Right kidney (tissue), 1 donor: ENCODE data around the gene CDH4.

Experiments used
- DNase-seq: peaks from one replicate; pipeline ENCODE4 v3.0.0-alpha.2; 2016

The CDH4 gene

DNA sequence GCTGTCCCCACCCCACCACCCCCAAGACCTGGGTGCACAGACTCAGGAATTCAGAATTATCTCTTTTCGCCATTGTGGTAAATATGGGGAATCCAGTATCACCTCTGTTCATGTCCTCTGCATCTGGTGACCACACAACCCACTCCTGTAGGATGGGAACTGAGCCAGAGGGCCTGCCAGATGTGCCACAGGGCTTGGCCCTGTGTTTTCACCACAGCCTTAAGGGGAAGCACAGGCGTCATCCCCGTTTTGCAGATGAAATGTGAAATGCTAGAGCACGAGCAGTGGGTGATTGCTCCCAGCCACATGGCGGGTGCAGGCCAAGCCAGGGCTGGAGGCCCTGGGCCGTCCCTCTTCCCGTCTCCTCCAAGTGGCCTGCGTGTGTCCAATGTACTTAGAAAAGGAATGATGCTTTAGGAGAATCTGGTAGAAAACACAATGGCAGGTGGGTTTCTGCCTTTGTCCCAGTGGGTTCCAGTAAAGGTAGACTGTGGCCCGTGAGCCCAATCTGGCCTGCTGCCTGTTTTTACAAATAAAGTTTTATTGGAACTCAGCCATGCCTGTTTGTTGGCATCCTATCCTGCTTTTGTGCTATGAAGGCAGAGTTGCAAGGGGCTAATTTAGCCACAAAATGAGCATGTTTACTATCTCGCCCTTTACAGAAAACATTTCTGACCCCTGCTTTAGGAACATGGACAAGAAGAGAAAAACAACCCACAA is 309.2 kb downstream of the CDH4 start:
- no peak for DNase-seq

DNA sequence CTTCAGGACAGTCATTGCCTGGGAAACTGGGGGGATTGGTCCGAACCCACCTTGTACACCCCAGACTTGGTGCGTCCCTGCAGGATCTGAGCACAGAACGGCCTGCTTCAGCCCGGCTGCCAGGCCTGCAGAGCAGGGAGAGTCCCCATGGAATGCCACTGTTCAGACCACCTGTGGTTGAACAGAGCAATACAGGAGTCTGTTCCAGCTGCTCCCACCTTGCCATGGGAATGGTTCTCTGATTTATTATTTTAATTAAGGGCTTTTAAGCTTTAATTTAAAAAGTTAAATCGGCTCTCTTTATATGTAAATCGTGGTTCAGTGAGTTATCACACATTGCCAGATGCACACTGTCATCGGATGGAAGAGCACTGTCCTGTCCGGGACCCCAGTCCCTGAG is 310.4 kb downstream of the CDH4 start:
- no peak for DNase-seq

DNA sequence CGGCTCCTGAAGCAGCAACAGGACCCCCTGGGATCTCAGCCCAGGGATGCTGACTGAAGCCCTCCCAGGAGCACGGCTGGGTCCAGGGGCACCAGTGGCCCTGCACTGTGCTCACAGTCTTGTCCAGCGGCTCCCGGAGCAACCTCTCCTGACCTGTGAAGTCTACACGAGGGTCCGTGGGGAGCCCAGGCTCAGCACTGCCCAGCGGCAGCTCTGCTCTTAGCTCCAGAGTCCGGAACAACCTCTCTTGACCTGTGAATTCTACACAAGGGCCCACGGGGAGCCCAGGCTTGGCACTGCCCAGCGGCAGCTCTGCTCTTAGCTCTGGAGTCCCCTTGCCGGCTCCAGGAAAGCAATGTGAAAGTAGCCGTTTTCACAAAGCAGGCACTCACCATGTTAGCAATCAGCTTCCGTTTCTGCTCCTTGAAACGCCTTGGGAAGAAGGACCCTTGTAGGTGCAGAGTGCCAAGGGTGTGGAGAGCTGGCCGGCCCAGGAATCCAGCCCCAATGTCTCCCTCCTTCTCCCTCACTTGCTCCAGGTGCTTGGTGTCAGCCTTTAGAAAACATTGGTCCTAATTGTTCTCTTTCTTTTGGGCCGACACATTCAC is 310.9 kb downstream of the CDH4 start:
- no peak for DNase-seq

DNA sequence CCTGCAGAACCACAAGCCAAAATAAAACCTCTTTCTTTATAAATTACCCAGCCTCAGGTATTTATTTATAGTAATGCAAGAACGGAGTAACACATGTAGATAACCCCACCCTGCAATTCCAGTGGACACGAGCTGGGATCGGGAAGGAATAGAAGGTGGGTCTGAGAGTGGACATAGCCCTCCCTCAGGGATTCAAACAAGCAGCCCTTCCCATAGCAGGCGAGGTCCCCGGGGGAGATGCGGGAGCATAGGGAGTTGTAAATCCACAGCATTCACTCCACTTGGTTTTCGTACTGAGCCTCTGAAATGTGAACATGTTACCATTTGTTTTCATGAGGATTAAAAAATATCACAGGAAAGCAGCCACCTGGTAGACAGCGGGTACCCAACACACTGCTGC is 312.6 kb downstream of the CDH4 start:
- DNase-seq, result no peak

DNA sequence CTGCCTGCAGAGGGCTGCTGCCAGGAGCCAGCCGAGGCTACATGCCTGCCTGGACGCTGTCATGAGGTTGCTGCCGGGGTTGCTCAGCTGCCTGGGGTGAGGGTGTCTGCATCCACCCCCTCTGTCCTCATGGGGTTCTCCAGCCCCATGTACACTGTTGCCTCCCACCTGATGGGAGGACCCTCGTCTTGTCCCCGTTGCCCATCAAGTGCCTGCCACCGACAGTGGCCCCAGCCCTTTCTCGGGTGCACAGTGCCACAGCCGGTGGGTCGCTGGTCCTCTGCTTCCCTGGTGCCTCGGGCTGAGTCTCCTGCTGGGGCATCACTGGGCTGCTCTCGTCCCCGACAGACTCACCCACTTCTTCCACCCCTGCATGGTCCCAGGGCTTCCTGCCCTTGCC is 313.7 kb downstream of the CDH4 start:
- DNase-seq, result no peak

DNA sequence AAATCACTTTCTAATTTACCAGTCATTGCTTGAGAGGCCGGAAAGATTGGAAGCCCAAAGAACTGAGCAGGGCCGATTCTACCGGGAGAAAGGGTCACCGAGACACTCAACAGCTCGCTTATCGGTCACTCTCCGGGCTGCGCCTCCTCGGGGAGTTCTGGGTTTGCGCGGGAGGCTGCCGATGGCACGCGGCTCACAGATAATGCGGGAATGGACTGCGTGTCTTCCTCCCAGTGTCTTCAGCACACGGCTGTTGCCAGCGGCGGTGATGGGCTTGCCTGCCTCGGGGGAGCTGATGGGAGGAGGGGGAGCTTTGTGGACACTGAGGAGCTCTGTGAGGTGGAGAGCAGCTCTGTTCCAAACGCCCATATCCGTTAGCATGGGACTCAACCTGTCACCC is 314.6 kb downstream of the CDH4 start:
- no peak for DNase-seq

DNA sequence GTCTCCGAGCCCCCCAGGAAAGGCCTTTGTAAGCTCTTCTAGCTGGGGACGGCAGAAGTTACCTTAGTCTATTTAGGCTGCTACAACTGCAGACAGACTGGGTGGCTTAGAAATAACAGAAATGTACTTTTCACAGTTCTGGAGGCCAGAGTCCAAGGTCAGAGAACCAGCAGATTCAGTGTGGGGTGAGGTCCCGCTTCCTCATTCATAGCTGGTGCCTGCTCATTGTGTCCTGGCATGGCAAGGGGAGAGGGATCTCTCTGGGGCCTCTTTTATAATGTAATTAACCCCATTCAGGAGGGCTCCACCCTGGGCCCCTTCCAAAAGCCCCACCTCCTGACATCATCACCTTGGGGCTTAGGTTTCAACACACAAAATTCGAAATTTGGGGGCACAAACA is 315.1 kb downstream of the CDH4 start:
- no peak for DNase-seq

DNA sequence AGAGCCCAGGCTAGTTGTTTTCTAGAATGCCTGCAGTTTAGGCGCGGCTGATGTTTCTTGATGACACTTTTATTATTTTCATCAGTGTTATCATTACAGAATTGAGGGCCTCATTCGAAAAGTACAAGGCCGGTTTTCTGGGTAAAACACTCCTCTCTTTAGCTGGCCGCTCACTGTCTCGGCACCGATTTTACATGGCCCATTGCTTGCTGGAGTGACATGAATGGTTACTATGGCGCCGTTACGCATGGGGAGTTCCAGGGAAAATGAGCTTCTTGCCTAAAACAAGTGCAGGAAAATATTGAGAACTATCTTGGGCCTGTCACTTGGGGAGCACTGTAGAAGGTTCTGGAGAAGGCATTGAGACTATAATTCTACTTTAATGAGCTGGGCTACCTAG is 317.8 kb downstream of the CDH4 start:
- DNase-seq, result peak; percentile 36

DNA sequence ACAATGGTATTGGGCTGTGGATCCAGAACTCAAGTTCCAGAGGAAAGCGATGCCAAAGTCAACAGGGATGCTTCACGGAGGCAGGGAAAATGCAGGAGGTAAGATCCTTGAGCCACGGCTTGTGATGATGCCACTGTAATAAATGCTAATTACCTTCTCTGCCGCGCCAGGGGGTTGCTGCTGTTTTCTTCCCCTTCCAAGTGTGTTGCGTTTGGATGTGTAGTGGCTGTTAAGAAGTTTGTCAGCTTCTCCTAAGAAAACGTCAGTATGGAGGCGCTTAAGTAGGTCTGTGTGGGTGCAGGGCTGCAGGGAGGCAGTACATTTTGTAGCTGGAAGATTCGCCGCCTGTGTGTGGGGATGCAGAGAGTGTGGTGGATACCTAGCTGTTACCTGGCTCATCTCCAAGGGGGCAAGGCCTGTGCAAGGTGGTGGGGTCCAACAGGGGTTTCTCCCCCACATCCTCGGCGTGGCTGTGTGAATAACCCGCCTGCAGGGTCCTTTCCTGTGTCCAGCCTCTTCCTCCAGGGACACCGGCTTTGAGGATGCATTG is 318.7 kb downstream of the CDH4 start:
- no peak for DNase-seq

DNA sequence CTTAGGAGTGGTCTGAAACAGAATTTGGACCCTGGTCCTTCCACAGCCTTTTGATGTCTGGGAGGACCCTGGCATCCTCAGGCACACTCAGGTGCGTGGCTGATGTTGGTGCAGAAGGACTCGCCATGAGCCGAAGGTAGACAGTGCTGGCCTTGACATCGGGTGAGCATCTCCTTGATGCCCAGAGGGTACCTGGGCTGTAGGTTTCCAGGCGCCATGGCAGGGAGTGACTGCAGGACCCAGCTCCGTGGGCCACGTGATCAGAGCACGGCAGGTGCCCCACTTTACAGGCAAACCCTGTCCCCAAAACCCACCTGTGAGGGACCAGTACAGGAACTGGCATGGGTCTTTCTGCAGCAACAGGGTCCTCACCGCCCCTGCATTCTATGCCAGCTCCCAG is 319.2 kb downstream of the CDH4 start:
- no peak for DNase-seq

DNA sequence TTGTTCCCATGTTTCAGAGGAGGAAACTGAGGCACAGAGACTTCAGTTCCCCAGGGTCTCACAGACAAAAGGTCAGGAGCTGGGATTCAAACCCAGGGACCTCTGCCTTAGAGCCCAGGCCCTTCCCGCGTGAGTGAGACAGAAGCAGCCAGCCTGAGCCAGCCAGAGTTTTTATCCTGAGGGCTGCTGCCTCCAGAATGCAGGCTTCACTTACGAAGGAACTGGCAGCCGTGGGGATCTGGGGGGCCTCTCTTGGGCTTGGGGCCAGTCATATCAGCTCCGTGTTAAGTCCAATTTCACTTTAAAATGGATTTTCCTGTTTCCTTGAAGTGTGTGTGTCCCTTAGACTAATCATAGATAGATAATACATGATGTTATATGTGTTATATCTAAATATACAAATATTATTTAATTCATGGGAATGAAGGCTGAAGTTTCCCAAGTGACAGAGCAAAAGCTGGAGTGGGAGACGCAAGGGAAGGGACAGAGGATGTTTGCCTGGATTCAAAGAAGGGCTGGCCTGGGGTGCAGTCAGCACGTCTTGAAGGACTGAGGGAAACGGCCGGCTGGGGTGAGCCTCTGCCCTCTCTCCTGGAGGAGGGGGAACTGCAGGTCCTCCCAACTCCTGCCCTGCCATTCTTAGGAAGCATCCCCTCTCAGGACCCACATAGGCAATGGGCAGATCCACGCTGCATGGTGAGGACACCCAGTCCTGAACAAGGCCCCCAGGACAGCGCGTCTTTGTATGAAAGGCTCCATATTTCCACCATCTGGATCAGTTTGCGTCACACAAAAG is 320.1 kb downstream of the CDH4 start:
- DNase-seq, result no peak

DNA sequence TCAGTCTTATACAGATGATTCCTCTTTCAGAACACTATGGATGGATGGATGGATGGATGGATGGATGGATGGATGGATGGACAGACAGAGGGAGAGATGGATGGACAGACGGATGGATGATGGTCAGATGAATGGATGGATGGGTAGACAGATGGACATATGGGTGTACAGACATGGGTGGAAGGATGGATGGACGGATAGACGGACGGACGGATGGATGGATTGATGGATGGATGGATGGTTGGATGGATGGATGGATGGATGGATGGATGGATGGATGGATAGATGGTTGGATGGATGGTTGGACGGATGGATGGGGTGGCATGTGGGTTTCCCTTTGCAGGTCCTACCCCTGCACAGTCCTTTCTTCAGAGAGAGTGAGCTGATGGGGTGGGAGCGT is 320.7 kb downstream of the CDH4 start:
- DNase-seq, result no peak

DNA sequence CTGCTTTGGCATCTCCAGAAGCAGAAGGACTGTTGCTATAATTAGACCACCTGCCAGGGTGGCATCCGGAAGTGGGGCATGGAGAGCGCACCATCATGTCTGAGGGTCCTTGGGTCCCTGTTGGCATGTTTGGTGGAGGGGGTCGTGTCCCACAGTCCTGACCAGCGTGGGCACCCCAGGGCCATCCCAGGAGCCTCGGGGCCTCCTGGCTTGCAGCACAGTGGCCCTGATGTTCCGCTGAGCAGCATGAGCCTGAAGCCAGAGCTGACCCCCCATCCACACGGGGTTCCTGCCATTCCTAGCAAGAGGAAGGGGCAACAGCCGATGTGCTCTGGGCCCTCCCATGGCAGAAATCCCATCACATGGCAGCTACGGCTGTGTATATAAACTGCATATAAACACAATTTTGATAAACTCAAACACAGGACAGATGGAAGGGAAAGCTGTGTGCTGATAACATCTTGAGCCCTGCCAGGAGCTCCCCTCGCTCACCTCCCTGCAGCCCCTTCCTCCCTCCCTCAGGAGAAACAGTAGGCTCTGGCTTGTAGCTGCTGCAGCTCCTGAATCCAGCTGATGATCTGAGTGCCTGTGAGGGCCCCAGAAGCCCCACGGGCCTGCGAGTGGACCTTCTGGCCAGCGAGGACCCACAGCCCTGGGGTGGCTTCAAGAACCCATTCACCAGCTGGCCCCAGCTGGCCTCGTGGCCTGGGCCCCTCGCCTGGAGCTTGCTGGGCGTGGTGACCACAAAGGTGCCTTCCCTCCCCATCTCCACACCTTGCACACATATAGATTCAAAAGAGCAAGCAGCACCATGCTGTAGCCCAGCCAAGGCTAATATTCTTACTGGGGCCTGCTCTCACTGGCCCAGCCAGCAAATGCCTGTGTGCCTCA is 321.6 kb downstream of the CDH4 start:
- no peak for DNase-seq

DNA sequence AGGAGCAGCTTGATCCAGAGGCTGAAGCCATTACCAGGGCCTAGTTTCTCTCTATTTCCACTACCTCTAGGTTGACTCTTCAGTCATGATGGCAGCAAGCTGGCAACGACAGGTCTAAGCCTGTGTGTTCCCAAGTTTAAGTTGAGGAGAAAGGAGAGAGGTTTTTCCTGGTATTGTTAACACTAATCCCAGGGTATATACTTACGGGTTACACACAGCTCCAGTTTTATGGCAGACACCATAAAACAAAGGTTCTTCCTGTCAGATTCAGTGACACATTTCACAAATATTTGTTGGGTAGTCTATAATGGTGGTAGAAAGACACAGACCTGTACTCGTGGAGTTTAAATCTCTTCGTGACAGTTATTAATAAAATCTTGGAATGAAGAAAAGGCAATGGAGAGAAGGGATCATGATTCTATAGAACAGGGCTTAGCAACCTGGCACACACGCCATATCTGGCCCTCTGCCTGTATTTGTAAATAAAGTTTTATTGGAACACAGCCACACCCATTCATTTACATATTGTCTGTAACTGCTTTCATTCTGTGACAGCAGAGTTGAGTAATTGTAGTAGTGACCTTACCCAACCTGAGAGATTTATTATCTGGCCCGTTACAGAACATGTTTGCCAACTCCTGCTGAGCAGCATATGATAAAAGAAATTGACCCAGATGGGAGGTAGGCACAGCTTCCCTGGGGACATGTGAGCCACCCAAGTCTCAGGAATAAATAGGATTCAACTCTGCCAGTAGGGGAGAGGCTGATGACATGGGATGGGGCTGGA is 323.3 kb downstream of the CDH4 start:
- no peak for DNase-seq

DNA sequence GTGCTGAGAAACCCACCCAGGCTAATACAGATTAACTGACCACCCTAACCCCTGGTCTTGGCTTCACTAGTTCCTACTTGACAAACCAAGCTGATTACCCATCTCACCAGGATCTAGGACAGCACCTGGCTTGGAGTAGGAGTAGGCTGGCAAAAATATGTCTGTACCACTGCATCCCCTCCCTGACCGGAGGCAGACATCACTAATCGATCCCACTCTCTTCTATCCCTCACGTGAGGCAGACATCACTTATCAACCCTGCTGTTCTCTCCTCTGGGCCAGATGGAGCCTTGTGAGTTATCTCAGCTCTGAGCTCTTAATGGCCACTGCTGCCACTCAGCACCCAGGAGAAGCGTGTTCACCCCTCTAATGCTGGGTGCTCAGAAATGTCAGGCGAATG is 324.3 kb downstream of the CDH4 start:
- DNase-seq, result no peak

DNA sequence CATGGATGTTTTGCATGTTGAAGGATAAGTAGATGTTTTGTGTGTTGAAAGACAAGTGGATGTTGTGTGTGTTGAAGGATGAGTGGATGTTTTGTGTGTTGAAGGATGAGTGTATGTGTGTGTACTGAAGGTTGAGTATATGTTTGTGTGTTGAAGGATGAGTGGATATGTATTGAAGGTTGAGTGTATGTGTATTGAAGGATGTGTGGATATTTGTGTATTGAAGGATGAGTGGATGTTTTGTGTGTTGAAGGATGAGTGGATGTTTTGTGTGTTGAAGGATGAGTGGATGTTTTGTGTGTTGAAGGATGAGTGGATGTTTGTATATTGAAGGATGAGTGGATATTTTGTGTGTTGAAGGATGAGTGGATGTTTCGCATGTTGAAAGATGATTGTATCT is 325.0 kb downstream of the CDH4 start:
- no peak for DNase-seq

DNA sequence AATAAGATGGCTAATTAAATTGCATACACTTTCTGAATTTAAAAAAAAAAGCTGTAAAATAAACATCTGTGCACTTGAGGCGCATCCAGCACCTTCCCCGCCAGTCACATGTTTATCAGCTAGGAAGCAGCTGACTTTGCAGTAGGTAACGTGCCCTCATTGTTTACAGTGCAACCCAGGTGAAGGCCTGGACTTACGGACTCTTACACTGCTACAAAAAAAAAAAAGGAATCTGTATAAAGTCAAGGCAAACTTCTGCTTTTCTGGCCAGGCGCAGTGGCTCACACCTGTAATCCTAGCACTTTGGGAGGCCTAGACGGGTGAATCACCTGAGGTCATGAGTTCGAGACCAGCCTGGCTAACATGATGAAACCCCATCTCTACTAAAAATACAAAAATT is 327.8 kb downstream of the CDH4 start:
- DNase-seq, result no peak

DNA sequence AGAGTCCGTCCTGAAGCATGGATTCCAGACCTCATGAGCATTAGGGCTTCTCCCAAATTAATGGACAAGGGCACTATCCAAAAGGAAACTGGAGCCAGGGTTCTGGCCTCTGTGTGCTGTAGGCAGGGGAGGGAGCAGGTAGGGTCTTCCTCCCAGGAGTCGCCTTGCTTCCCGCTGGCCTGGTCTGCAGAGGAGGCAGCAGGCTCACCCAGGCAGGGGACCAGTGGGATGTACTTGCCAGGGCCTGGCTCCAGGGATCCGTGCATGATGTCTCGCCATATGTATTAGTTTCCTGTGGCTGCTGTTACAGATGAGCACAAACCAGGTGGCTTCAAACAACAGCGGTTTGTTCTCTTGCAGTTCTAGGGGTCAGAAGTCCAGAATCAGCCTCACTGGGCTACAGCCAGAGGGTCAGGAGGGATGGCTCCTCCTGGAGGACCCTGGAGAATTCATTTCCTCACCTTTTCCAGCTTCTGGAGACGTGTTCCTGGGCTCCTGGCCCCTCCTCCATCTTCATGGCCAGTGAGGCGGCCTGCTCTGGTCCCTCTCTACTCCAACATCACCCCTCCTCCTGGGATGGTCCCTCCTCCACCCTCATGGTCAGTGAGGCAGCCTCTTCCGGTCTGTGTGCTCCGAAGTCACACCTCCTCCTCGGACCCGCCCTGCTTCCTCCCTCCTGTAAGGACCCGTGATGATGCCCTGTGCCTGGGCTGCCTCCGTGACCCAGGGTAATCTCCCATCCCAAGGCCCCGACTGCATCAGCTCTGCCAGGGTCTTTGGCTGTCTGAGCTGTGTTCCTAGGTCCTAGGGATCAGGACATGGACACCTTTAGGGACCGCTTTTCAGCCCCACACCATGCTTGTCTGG is 329.1 kb downstream of the CDH4 start:
- DNase-seq, result no peak

DNA sequence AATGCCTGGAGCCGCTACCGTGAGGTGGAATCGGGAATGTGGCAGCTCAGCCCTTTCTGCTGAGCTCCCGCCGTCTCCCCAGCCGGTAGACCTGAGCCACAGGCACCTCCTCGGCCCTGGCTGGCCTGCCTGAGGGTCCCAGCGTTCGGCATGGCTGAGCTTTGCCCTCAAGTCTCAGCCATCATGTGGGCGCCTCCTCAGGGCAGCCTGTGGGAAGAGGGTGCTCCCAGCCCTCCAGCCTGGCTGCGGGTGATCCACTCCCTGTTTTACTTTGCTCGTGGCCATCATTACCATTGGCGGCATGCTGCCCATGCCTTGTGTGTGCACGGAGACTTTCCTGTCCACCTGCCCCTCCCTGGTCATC is 329.7 kb downstream of the CDH4 start:
- DNase-seq, result no peak

DNA sequence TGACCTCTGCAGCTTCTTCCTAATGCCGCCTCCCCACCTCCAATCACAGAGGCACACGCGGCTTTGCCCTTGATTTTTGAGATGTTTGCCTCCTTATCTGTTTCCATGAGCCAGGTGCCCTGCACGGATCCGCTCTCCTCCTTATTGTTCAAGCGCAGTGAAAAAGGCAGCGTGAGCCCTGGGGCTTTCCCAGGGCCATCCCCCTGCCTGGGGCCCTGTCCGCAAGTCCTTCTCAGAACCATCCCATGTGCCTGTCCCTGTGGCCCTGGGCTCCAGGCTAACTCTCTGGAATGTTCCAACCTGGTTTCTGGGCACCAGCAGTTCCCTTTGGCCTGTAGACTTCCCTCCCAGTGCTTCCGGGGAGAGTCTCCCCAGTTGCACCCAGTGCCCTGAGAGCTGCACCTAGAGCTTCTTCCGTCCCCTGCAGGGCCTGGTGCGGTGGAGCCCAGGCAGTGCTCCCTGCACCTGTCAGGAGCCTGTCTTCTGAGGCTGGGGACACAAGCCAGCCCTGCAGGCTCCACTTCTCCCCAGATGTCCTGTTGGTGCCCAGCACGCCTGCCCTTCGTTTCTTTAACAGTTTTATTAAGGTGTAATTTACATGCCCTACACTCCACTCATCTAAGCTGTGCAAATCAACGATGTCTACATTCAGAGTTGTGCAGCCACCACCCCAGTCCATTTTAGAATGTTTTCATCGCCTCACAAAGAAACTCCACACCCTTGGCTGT is 330.3 kb downstream of the CDH4 start:
- DNase-seq, result no peak
